Measurements from ENCODE around the gene DTX1.

DTX1 gene

DNA sequence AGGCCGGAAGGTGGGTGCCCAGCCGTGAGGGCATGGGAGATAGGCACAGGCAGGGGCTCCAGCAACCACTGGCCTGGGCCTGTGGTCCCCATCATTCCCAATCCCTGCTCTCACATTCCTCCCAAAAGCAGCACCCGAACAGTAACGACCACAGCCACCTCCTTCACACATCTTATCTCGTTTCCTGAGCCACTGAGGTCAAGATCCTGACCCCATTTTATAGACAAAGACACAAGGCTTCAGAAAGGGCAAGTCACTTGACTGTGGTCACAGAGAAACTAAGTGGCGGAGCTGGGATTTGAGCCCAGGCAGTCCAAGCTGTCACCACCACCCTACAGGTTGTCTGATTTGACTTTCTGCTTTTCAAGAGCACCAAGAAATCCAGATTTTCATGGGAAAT lies 38.9 kb downstream of the DTX1 start:
- no peak for DNase-seq

- no peak for DNase-seq
Observed at GRCh38 chr12:113096675-113097461, 40.3 kb downstream of the DTX1 start.

GRCh38 chr12:113097716-113098440 lies 41.3 kb downstream of the DTX1 start:
- DNase-seq = no peak

GRCh38 chr12:113098441-113099028 lies 42.0 kb downstream of the DTX1 start:
- peak; percentile 80 to 84 for DNase-seq

- no peak for DNase-seq
Observed at GRCh38 chr12:113099364-113099763, 42.8 kb downstream of the DTX1 start.

DNA sequence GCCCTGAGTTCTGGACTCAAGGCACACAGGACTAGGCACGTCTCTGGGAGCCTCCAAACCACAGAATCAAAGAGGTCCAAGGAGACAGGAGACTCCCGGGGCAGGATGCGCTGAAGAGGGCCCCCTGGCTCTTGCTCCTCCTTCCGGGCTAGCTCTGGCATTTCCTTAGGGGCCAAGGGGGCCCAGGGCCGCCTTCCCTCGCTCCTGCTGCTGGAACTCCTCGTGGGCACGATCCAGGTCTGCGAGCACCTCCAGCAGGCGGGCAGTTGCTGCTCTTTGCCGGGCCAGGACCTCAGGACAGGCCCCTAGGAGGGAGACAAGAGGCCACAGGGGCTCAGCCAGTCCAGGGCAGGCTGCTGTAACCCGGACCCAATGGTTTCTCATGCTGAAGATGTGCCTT lies 43.2 kb downstream of the DTX1 start:
- DNase-seq = no peak

- no peak for DNase-seq
Observed at GRCh38 chr12:113101751-113102150, 45.2 kb downstream of the DTX1 start.

- DNase-seq = no peak
Observed at GRCh38 chr12:113102811-113103210, 46.3 kb downstream of the DTX1 start.

- peak; percentile 65 to 75 for DNase-seq
Observed at GRCh38 chr12:113103756-113104450, 47.4 kb downstream of the DTX1 start.

- DNase-seq = no peak
Observed at GRCh38 chr12:113104953-113105510, 48.5 kb downstream of the DTX1 start.

DNA sequence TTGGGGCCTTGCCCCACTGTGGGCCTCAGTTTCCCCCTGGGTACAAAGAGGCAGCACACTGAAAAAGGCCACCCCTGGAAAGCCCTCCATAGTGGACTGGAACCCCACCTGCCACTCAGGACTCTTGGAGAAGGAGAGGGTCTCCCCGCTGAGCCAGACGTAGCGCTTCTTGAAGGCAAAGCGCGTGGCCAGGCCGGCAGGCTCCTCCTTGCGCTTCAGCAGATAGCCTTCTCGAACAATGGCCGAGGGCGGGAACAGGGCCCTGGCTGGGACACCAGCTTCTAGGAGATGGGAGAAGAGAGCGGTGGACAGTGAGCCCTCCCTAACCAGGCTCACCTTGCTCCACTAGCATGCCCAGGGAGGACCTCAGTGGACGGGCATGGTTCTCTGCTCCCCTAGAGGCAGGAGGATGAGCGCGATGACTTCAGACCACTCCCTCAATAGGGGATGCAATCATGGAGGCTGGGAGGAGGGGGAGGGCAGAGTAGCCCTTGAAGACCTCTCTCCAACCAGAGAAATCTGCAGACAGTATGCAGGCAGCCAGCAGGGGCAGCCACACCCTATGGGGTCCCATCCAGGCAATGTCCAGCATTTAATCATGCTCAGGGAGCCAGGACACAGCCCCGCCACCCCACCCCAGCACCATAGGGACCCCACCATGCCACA lies 49.2 kb downstream of the DTX1 start:
- DNase-seq = no peak

GRCh38 chr12:113106361-113106760 lies 49.8 kb downstream of the DTX1 start:
- no peak for DNase-seq

GRCh38 chr12:113108308-113108707 lies 51.8 kb downstream of the DTX1 start:
- DNase-seq = no peak

GRCh38 chr12:113109360-113109759 lies 52.8 kb downstream of the DTX1 start:
- no peak for DNase-seq

- no peak for DNase-seq
Observed at GRCh38 chr12:113109872-113110599, 53.5 kb downstream of the DTX1 start.

DNA sequence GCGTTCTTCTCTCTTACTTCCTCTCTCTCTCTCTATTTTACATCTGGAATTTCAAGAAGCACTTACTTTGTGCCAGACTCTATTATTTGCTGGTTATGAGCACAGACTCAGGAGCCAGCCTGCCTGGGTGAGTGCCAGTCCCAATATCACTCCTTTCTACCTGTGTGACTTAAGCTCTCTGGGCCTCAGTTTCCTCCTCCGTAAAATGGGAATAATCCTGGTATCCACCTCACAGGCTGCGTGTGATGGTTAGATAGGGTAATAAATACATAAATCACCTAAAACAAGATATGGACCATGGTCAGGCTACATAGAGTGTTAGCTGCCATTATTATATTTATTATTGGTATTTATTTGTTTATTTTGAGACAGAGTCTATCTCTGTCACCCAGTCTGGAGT lies 54.7 kb downstream of the DTX1 start:
- DNase-seq = no peak

GRCh38 chr12:113112043-113112899 lies 55.7 kb downstream of the DTX1 start:
- no peak for DNase-seq

- DNase-seq = no peak
Observed at GRCh38 chr12:113113397-113113796, 56.9 kb downstream of the DTX1 start.

- no peak for DNase-seq
Observed at GRCh38 chr12:113114447-113115178, 58.1 kb downstream of the DTX1 start.
